COLO829 (cell line): Measurements from ENCODE around the gene SYNPR.
"Not testable (repeated sequence)": the region's sequence is repeated elsewhere in the genome, so short reads cannot be mapped to it uniquely, and the experiment has no call there.

ENCODE experiments used
- DNase-seq: peaks from one replicate; pipeline ENCODE4 v3.0.0; 2012; ENCODE audit warnings: low spot score

Gene SYNPR

GRCh38 chr3:63624941-63625560 lies 346.9 kb downstream of the SYNPR start:
- peak; percentile 84 for DNase-seq

GRCh38 chr3:63631670-63632069 lies 353.6 kb downstream of the SYNPR start:
- DNase-seq: no peak

GRCh38 chr3:63635186-63635585 lies 357.1 kb downstream of the SYNPR start:
- DNase-seq: no peak

GRCh38 chr3:63639806-63640205 lies 361.7 kb downstream of the SYNPR start:
- no peak for DNase-seq

GRCh38 chr3:63642488-63642887 lies 364.4 kb downstream of the SYNPR start:
- DNase-seq: no peak

- DNase-seq: no peak
Measured at GRCh38 chr3:63644212-63644797, 366.2 kb downstream of the SYNPR start.

- not testable (repeated sequence) for DNase-seq
Measured at GRCh38 chr3:63644928-63645781, 367.0 kb downstream of the SYNPR start.

- no peak for DNase-seq
Measured at GRCh38 chr3:63652066-63652725, 374.1 kb downstream of the SYNPR start, which contains the start of gene SNTN. Gene SNTN, plus strand, starts transcription at chr3:63652675. Its CDS starts 13 bp downstream, at chr3:63652688.

- DNase-seq: no peak
Measured at GRCh38 chr3:63654211-63654610, 376.1 kb downstream of the SYNPR start.

- DNase-seq: no peak
Measured at GRCh38 chr3:63654931-63655330, 376.8 kb downstream of the SYNPR start.

GRCh38 chr3:63655519-63655918 lies 377.4 kb downstream of the SYNPR start:
- DNase-seq: no peak

GRCh38 chr3:63656786-63657185 lies 378.7 kb downstream of the SYNPR start:
- DNase-seq: no peak

GRCh38 chr3:63661242-63661641 lies 383.1 kb downstream of the SYNPR start:
- DNase-seq: no peak

GRCh38 chr3:63662011-63662410 lies 383.9 kb downstream of the SYNPR start:
- DNase-seq: no peak

GRCh38 chr3:63662500-63662899 lies 384.4 kb downstream of the SYNPR start:
- DNase-seq: no peak
